Measurements from ENCODE around the gene KRTAP3-2. TPM values are rescaled to one million over a fixed set of nuclear protein-coding genes. Genes with fewer than 3 reads are reported as not detected.

KRTAP3-2 gene
- total RNA-seq, 1 donor from 2014 or later: not detected

DNA sequence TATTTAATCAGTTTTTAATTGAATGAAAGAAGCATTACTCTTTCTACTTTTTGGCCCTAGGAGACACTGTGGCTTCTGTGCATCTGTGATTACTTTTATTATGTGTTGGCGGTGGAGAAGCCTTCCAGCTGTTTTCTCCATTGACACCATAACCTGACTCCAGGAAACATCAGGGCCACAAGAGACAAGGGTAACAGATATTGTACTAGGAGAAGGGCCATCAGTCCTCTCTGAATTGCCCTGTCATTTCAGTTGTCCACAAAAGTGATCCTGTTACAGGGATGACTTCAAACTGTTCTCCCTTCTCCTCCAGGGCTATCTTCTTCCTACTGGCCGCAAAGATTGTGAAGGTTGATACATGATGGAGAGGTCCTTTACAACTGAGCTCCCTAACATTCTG is 47.6 kb downstream of the KRTAP3-2 start:
- peaks cover 5% of the 10 kb centered on the region for H3K27me3 Mint-ChIP-seq (ENCODE audit: unreplicated experiment)
- no peaks in the 10 kb centered on the region for H3K36me3 Mint-ChIP-seq (ENCODE audit: unreplicated experiment)
- no peak overlapping the region for H3K4me3 Mint-ChIP-seq (ENCODE audit: unreplicated experiment)
- H3K4me1 Mint-ChIP-seq (ENCODE audit: unreplicated experiment): peaks cover 17% of the 10 kb centered on the region
- DNase-seq (ENCODE audit: extremely low spot score, unreplicated experiment): no peak
- no peak overlapping the region for H3K27ac Mint-ChIP-seq (ENCODE audit: unreplicated experiment)
- TF ChIP-seq, protein P1, sequence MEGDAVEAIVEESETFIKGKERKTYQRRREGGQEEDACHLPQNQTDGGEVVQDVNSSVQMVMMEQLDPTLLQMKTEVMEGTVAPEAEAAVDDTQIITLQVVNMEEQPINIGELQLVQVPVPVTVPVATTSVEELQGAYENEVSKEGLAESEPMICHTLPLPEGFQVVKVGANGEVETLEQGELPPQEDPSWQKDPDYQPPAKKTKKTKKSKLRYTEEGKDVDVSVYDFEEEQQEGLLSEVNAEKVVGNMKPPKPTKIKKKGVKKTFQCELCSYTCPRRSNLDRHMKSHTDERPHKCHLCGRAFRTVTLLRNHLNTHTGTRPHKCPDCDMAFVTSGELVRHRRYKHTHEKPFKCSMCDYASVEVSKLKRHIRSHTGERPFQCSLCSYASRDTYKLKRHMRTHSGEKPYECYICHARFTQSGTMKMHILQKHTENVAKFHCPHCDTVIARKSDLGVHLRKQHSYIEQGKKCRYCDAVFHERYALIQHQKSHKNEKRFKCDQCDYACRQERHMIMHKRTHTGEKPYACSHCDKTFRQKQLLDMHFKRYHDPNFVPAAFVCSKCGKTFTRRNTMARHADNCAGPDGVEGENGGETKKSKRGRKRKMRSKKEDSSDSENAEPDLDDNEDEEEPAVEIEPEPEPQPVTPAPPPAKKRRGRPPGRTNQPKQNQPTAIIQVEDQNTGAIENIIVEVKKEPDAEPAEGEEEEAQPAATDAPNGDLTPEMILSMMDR (IDR thresholded peaks at IDR 0.05): no peak
- H3K9me3 Mint-ChIP-seq (ENCODE audit: unreplicated experiment): no peaks in the 10 kb centered on the region

DNA sequence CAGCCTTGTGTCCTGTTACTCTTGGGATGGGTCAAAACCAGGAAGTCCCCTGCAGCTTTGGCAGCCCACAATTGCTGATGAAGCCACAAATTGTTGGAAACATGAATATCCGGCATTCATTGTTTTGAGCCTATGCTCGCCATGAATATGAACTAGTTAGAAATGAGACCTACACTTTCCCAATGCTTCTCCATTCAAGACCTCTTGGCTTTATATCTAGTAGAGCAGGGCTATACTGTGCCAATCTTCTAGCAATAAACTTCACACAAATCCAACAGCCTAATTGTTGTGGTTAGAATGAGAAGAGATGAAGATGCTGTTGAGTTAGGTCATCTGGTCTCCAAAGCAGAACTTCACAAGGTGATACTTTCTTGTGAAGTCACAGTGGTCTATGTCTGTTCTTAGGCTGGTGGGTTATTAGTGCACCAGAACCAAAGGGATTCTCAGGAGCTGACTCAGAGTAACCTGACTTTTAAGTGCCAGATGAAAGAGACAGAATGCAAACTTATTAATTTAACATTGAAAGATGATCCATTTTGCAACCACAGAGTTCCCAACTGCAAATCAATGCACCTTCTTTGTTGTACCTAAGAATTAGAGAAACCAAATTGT is 48.6 kb downstream of the KRTAP3-2 start:
- Mint-ChIP-seq H3K4me1 (ENCODE audit: unreplicated experiment) (peaks cover 6% of the 10 kb centered on the region), H3K27me3 (ENCODE audit: unreplicated experiment) (peaks cover 5% of the 10 kb centered on the region), H3K36me3 (ENCODE audit: unreplicated experiment) (no peaks in the 10 kb centered on the region), H3K9me3 (ENCODE audit: unreplicated experiment) (no peaks in the 10 kb centered on the region), H3K4me3 (ENCODE audit: unreplicated experiment) (no peak overlapping the region), H3K27ac (ENCODE audit: unreplicated experiment) (no peak overlapping the region)
- no peak for DNase-seq (ENCODE audit: extremely low spot score, unreplicated experiment)
- TF ChIP-seq, protein P1 (IDR thresholded peaks at IDR 0.05): no peak

DNA sequence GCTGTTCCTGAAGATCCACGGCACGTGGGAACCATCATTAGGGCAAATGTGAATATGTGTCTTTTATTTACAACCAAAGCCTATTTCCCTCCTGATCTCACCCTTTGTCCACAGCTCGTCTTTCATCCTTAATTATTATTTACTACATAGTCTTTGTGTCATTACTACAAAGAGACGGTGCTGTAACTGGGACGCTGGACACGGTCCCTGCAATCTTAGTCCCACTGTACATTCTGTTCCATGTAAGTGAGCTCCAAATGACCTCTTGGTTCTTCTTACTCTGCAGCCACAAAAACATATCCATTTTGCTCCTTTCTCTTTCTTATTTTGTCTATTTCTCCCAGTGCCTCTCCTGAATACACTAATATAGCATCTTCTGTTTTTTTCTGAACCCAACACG is 49.5 kb downstream of the KRTAP3-2 start:
- DNase-seq (ENCODE audit: extremely low spot score, unreplicated experiment): no peak
- no peak overlapping the region for H3K4me3 Mint-ChIP-seq (ENCODE audit: unreplicated experiment)
- H3K4me1 Mint-ChIP-seq (ENCODE audit: unreplicated experiment): no peaks in the 10 kb centered on the region
- no peaks in the 10 kb centered on the region for H3K9me3 Mint-ChIP-seq (ENCODE audit: unreplicated experiment)
- no peak overlapping the region for H3K27ac Mint-ChIP-seq (ENCODE audit: unreplicated experiment)
- TF ChIP-seq, protein P1 (IDR thresholded peaks at IDR 0.05): no peak
- no peaks in the 10 kb centered on the region for H3K36me3 Mint-ChIP-seq (ENCODE audit: unreplicated experiment)
- peaks cover 5% of the 10 kb centered on the region for H3K27me3 Mint-ChIP-seq (ENCODE audit: unreplicated experiment)

DNA sequence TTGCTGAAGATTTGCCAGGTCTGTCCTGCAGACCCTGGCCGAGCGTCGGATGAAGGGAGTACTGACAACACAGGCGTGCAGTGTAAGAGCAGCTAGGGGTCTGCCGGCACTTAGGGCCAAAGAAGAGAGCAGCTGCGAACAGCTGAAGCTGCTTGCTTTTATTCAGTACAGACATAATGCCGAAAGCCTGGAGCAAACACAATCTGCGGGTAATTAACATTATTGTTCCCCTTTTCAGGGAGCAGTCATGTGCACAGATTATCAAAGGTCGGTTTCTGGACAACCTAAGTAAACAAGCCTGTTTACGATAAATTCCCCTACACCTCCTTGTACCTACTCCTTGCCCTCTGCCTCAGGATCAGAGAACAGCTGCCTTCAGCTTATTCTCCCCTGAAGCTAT is 50.3 kb downstream of the KRTAP3-2 start:
- Mint-ChIP-seq H3K4me1 (ENCODE audit: unreplicated experiment) (no peaks in the 10 kb centered on the region), H3K36me3 (ENCODE audit: unreplicated experiment) (no peaks in the 10 kb centered on the region), H3K9me3 (ENCODE audit: unreplicated experiment) (no peaks in the 10 kb centered on the region), H3K27me3 (ENCODE audit: unreplicated experiment) (peaks cover 5% of the 10 kb centered on the region), H3K4me3 (ENCODE audit: unreplicated experiment) (no peak overlapping the region), H3K27ac (ENCODE audit: unreplicated experiment) (no peak overlapping the region)
- no peak for DNase-seq (ENCODE audit: extremely low spot score, unreplicated experiment)
- TF ChIP-seq, protein P1 (IDR thresholded peaks at IDR 0.05): no peak

Other genes starting within 250 kb of the KRTAP3-2 start
- gene KRT25, start 244.6 kb downstream of the KRTAP3-2 start, total RNA-seq: not detected in 2 replicates
- not detected in 2 replicates for gene KRT26, start 227.7 kb downstream of the KRTAP3-2 start, total RNA-seq
- not detected in 2 replicates for gene KRT27, start 217.4 kb downstream of the KRTAP3-2 start, total RNA-seq
- gene KRT28, start 199.9 kb downstream of the KRTAP3-2 start, total RNA-seq: not detected in 2 replicates
- 46.5 and 49.0 TPM in 2 replicates for gene KRT10, start 177.3 kb downstream of the KRTAP3-2 start, total RNA-seq
- not detected in 2 replicates for gene KRT12, start 132.7 kb downstream of the KRTAP3-2 start, total RNA-seq
- not detected in 2 replicates for gene KRT20, start 114.7 kb downstream of the KRTAP3-2 start, total RNA-seq
- gene KRT23, start 62.3 kb downstream of the KRTAP3-2 start, total RNA-seq: not detected in 2 replicates
- gene KRT39, start 33.0 kb downstream of the KRTAP3-2 start, total RNA-seq: not detected in 2 replicates
- gene KRT40, start 15.6 kb downstream of the KRTAP3-2 start, total RNA-seq: not detected in 2 replicates
- gene KRTAP3-3, start 5.7 kb downstream of the KRTAP3-2 start, total RNA-seq: not detected in 2 replicates
- gene KRTAP3-1, start 9.2 kb upstream of the KRTAP3-2 start, total RNA-seq: not detected in 2 replicates
- not detected in 2 replicates for gene KRTAP1-5, start 27.3 kb upstream of the KRTAP3-2 start, total RNA-seq
- not detected in 2 replicates for gene KRTAP1-4, start 30.3 kb upstream of the KRTAP3-2 start, total RNA-seq
- gene KRTAP1-3, start 35.0 kb upstream of the KRTAP3-2 start, total RNA-seq: not detected in 2 replicates
- gene KRTAP1-1, start 41.5 kb upstream of the KRTAP3-2 start, total RNA-seq: not detected in 2 replicates
- gene KRTAP2-1, start 47.4 kb upstream of the KRTAP3-2 start, total RNA-seq: not detected in 2 replicates
- not detected in 2 replicates for gene KRTAP2-2, start 55.3 kb upstream of the KRTAP3-2 start, total RNA-seq
- gene KRTAP2-3, start 60.2 kb upstream of the KRTAP3-2 start, total RNA-seq: not detected in 2 replicates
- gene KRTAP2-4, start 66.0 kb upstream of the KRTAP3-2 start, total RNA-seq: not detected in 2 replicates
- gene KRTAP4-7, start 84.2 kb upstream of the KRTAP3-2 start, total RNA-seq: not detected in 2 replicates
- not detected in 2 replicates for gene KRTAP4-8, start 98.2 kb upstream of the KRTAP3-2 start, total RNA-seq
- not detected in 2 replicates for gene KRTAP4-16, start 102.3 kb upstream of the KRTAP3-2 start, total RNA-seq
- gene KRTAP4-9, start 105.5 kb upstream of the KRTAP3-2 start, total RNA-seq: not detected in 2 replicates
- gene KRTAP4-11, start 118.5 kb upstream of the KRTAP3-2 start, total RNA-seq: not detected in 2 replicates
- not detected in 2 replicates for gene KRTAP4-12, start 124.3 kb upstream of the KRTAP3-2 start, total RNA-seq
- not detected in 2 replicates for gene KRTAP4-6, start 140.6 kb upstream of the KRTAP3-2 start, total RNA-seq
- gene KRTAP4-5, start 149.9 kb upstream of the KRTAP3-2 start, total RNA-seq: not detected in 2 replicates
- gene KRTAP4-4, start 160.8 kb upstream of the KRTAP3-2 start, total RNA-seq: not detected in 2 replicates
- not detected in 2 replicates for gene KRTAP4-3, start 168.3 kb upstream of the KRTAP3-2 start, total RNA-seq
- not detected in 2 replicates for gene KRTAP4-2, start 178.3 kb upstream of the KRTAP3-2 start, total RNA-seq
- not detected in 2 replicates for gene KRTAP4-1, start 185.0 kb upstream of the KRTAP3-2 start, total RNA-seq
- gene KRTAP9-1, start 190.0 kb upstream of the KRTAP3-2 start, total RNA-seq: not detected in 2 replicates
- not detected in 2 replicates for gene KRTAP9-2, start 226.7 kb upstream of the KRTAP3-2 start, total RNA-seq
- gene KRTAP9-3, start 232.5 kb upstream of the KRTAP3-2 start, total RNA-seq: not detected in 2 replicates
- not detected in 2 replicates for gene KRTAP9-8, start 238.1 kb upstream of the KRTAP3-2 start, total RNA-seq
- gene KRTAP9-4, start 249.8 kb upstream of the KRTAP3-2 start, total RNA-seq: not detected in 2 replicates

Measured in osteocyte (in vitro differentiated cells).